Measurements from ENCODE around the gene SNRNP200. TPM values are rescaled to one million over a fixed set of nuclear protein-coding genes. Genes with fewer than 3 reads are reported as not detected.

The SNRNP200 gene
- total RNA-seq, 1 experiment from 2014 or later: 68.1 TPM

DNA sequence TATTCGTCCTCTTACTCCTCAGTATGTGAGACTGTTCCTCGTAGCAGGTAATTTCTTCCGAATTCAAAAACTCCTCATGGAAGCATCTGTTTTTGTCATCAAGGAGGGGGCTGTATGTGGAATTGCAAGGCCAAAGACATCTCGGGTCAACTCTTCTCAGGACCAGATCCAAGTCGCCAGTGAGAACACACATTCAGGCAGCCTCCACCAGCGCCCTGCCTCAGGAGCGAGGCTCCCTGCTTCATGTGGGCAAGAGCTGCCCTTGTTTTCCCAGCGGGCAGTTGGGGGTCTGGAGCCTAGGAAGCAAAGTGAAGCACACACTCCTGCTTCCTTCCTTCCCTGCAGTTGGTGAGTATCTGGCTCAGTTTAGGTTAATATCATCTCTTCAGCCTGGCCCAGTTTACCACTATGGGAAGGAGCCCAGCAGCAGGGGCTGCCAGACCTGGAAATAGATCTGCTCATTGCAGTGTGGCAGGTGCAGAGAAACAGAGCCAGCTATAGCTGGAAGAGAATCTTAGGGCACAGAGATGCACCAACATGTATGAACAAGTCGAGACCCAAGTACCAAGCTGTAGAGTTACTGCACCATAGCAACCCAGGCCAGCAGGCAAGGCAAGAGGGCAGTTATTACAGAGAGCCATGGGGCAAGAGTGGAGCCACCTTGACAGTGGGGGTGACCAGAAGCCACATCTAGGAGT, 64.9 kb downstream of the SNRNP200 start:
- no peak for DNase-seq
- peak overlapping the region; percentile 13; the same call in 1 of the 2 replicates for H3K4me3 ChIP-seq (ENCODE audit: low read length)
- H3K27ac ChIP-seq (ENCODE audit: low read length): peak overlapping the region; percentile 86
- H3K9me2 ChIP-seq (replicated peaks; ENCODE audit: insufficient read depth, low read length): no peaks in the 10 kb centered on the region
- H3K27me3 ChIP-seq (ENCODE audit: low read length): no peaks in the 10 kb centered on the region
- peak overlapping the region; percentile 43 for H3K9ac ChIP-seq (ENCODE audit: low read length)
- H3K79me2 ChIP-seq (ENCODE audit: low read length): no peaks in the 10 kb centered on the region
- no peaks in the 10 kb centered on the region for H4K20me1 ChIP-seq (ENCODE audit: insufficient read depth, low read depth, low read length)
- H3K4me1 ChIP-seq (ENCODE audit: low read length): peaks cover 27% of the 10 kb centered on the region
- H3K9me3 ChIP-seq (ENCODE audit: low read length): no peaks in the 10 kb centered on the region
- H3K4me2 ChIP-seq (ENCODE audit: low read depth, low read length, poor library complexity, severe bottlenecking): peak overlapping the region; percentile 61
- no peaks in the 10 kb centered on the region for H3K36me3 ChIP-seq (ENCODE audit: insufficient read depth, low read length)
- no peak overlapping the region for H2AFZ ChIP-seq (ENCODE audit: low read length)

DNA sequence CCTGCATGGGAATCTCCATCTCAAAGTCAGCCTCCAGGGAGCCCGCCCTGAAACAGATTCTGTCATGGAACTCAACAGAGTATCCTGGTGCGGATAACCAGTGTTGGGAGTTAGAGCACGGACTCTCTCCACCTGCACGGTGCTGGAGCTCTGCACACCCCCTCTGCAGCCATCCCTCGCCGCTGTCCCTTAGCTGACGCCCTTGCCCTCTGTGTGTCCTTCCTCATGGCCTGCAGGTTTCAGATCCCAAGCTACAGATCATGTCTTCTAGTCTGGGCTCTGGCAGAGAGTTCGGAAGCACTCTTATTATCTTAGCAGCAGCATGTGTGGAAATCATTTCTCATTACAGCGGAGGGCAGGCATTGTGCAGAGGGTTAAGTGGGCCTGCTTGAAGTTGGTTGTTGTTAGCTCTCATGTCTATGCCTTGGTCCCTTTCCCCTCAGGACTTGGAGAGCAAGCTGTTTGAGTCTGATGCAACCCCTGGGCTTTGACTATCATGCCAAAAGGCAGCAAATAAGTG, 65.5 kb downstream of the SNRNP200 start:
- Histone ChIP-seq H3K4me1 (ENCODE audit: low read length) (peaks cover 27% of the 10 kb centered on the region), H4K20me1 (ENCODE audit: insufficient read depth, low read depth, low read length) (no peaks in the 10 kb centered on the region), H3K36me3 (ENCODE audit: insufficient read depth, low read length) (no peaks in the 10 kb centered on the region), H3K9ac (ENCODE audit: low read length) (no peak overlapping the region), H3K27ac (ENCODE audit: low read length) (peak overlapping the region; percentile 86; the same call in 1 of the 2 replicates), H3K9me2 (replicated peaks; ENCODE audit: insufficient read depth, low read length) (no peaks in the 10 kb centered on the region), H2AFZ (ENCODE audit: low read length) (no peak overlapping the region), H3K9me3 (ENCODE audit: low read length) (no peaks in the 10 kb centered on the region), H3K4me2 (ENCODE audit: low read depth, low read length, poor library complexity, severe bottlenecking) (no peak overlapping the region), H3K79me2 (ENCODE audit: low read length) (no peaks in the 10 kb centered on the region), H3K4me3 (ENCODE audit: low read length) (no peak overlapping the region), H3K27me3 (ENCODE audit: low read length) (no peaks in the 10 kb centered on the region)
- no peak for DNase-seq

GRCh38 chr2:96239091-96239490, 66.3 kb downstream of the SNRNP200 start:
- Histone ChIP-seq H3K4me3 (ENCODE audit: low read length) (no peak overlapping the region), H3K9ac (ENCODE audit: low read length) (no peak overlapping the region), H3K4me2 (ENCODE audit: low read depth, low read length, poor library complexity, severe bottlenecking) (no peak overlapping the region), H4K20me1 (ENCODE audit: insufficient read depth, low read depth, low read length) (no peaks in the 10 kb centered on the region), H3K79me2 (ENCODE audit: low read length) (no peaks in the 10 kb centered on the region), H3K27me3 (ENCODE audit: low read length) (no peaks in the 10 kb centered on the region), H2AFZ (ENCODE audit: low read length) (no peak overlapping the region), H3K36me3 (ENCODE audit: insufficient read depth, low read length) (no peaks in the 10 kb centered on the region), H3K27ac (ENCODE audit: low read length) (no peak overlapping the region), H3K4me1 (ENCODE audit: low read length) (peaks cover 33% of the 10 kb centered on the region), H3K9me2 (replicated peaks; ENCODE audit: insufficient read depth, low read length) (no peaks in the 10 kb centered on the region), H3K9me3 (ENCODE audit: low read length) (no peaks in the 10 kb centered on the region)
- no peak for DNase-seq

DNA sequence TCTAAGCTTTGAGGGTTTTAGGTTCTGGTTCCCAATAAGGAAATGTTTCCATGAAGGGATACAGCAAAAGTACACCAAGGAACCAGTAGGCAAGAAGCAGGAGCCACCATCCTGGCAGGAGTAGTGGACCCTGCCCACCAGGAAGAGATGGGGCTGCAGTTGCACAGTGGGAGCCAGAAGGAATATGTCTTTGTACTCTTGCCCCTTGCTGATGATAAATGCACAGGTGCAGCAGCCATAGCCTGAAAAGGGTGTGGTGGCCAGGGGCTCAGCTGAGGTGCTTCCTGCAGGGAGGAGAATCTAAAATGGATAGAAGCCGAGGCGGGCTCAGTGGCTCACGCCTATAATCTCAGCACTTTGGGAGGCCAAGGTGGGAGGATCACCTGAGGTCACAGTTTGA, 67.1 kb downstream of the SNRNP200 start:
- Histone ChIP-seq H3K79me2 (ENCODE audit: low read length) (0 out of 2 replicates have a peak, but pooled peaks cover 3% of the 10 kb centered on the region), H3K4me2 (ENCODE audit: low read depth, low read length, poor library complexity, severe bottlenecking) (no peak overlapping the region), H3K36me3 (ENCODE audit: insufficient read depth, low read length) (no peaks in the 10 kb centered on the region), H3K4me1 (ENCODE audit: low read length) (peaks cover 41% of the 10 kb centered on the region), H2AFZ (ENCODE audit: low read length) (no peak overlapping the region), H3K4me3 (ENCODE audit: low read length) (no peak overlapping the region), H3K9me2 (replicated peaks; ENCODE audit: insufficient read depth, low read length) (no peaks in the 10 kb centered on the region), H3K27me3 (ENCODE audit: low read length) (no peaks in the 10 kb centered on the region), H3K9ac (ENCODE audit: low read length) (no peak overlapping the region), H3K9me3 (ENCODE audit: low read length) (no peaks in the 10 kb centered on the region), H3K27ac (ENCODE audit: low read length) (no peak overlapping the region), H4K20me1 (ENCODE audit: insufficient read depth, low read depth, low read length) (no peaks in the 10 kb centered on the region)
- no peak for DNase-seq

GRCh38 chr2:96236882-96237281, 68.5 kb downstream of the SNRNP200 start:
- 0 out of 2 replicates have a peak, but pooled peaks cover 3% of the 10 kb centered on the region for H3K79me2 ChIP-seq (ENCODE audit: low read length)
- no peak for DNase-seq
- no peak overlapping the region for H2AFZ ChIP-seq (ENCODE audit: low read length)
- H4K20me1 ChIP-seq (ENCODE audit: insufficient read depth, low read depth, low read length): no peaks in the 10 kb centered on the region
- H3K9me2 ChIP-seq (replicated peaks; ENCODE audit: insufficient read depth, low read length): no peaks in the 10 kb centered on the region
- H3K4me3 ChIP-seq (ENCODE audit: low read length): no peak overlapping the region
- H3K4me2 ChIP-seq (ENCODE audit: low read depth, low read length, poor library complexity, severe bottlenecking): no peak overlapping the region
- H3K27me3 ChIP-seq (ENCODE audit: low read length): no peaks in the 10 kb centered on the region
- H3K4me1 ChIP-seq (ENCODE audit: low read length): peaks cover 37% of the 10 kb centered on the region
- no peaks in the 10 kb centered on the region for H3K36me3 ChIP-seq (ENCODE audit: insufficient read depth, low read length)
- no peak overlapping the region for H3K27ac ChIP-seq (ENCODE audit: low read length)
- no peaks in the 10 kb centered on the region for H3K9me3 ChIP-seq (ENCODE audit: low read length)
- H3K9ac ChIP-seq (ENCODE audit: low read length): no peak overlapping the region

GRCh38 chr2:96233880-96234316, 71.4 kb downstream of the SNRNP200 start:
- Histone ChIP-seq H3K9ac (ENCODE audit: low read length) (peak overlapping the region; percentile 26; the same call in 1 of the 2 replicates), H4K20me1 (ENCODE audit: insufficient read depth, low read depth, low read length) (no peaks in the 10 kb centered on the region), H3K36me3 (ENCODE audit: insufficient read depth, low read length) (no peaks in the 10 kb centered on the region), H3K9me3 (ENCODE audit: low read length) (no peaks in the 10 kb centered on the region), H3K4me2 (ENCODE audit: low read depth, low read length, poor library complexity, severe bottlenecking) (peak overlapping the region; percentile 16), H3K79me2 (ENCODE audit: low read length) (peaks cover 13% of the 10 kb centered on the region), H3K9me2 (replicated peaks; ENCODE audit: insufficient read depth, low read length) (no peaks in the 10 kb centered on the region), H3K27ac (ENCODE audit: low read length) (peak overlapping the region; percentile 57), H3K4me3 (ENCODE audit: low read length) (no peak overlapping the region), H3K27me3 (ENCODE audit: low read length) (no peaks in the 10 kb centered on the region), H2AFZ (ENCODE audit: low read length) (peak overlapping the region; percentile 12; the same call in 1 of the 2 replicates), H3K4me1 (ENCODE audit: low read length) (peaks cover 21% of the 10 kb centered on the region)
- DNase-seq: peak; percentile 65

- peak overlapping the region; percentile 16 for H3K4me2 ChIP-seq (ENCODE audit: low read depth, low read length, poor library complexity, severe bottlenecking)
- peaks cover 18% of the 10 kb centered on the region for H3K79me2 ChIP-seq (ENCODE audit: low read length)
- no peak overlapping the region; the same call in 1 of the 2 replicates for H2AFZ ChIP-seq (ENCODE audit: low read length)
- no peaks in the 10 kb centered on the region for H4K20me1 ChIP-seq (ENCODE audit: insufficient read depth, low read depth, low read length)
- H3K9ac ChIP-seq (ENCODE audit: low read length): 0 out of 2 replicates have a peak overlapping the region, but pooled peaks have one; percentile 26
- H3K4me3 ChIP-seq (ENCODE audit: low read length): no peak overlapping the region
- DNase-seq: no peak
- H3K27ac ChIP-seq (ENCODE audit: low read length): peak overlapping the region; percentile 57
- no peaks in the 10 kb centered on the region for H3K36me3 ChIP-seq (ENCODE audit: insufficient read depth, low read length)
- no peaks in the 10 kb centered on the region for H3K9me2 ChIP-seq (replicated peaks; ENCODE audit: insufficient read depth, low read length)
- no peaks in the 10 kb centered on the region for H3K9me3 ChIP-seq (ENCODE audit: low read length)
- peaks cover 24% of the 10 kb centered on the region for H3K4me1 ChIP-seq (ENCODE audit: low read length)
- H3K27me3 ChIP-seq (ENCODE audit: low read length): no peaks in the 10 kb centered on the region
Measured at GRCh38 chr2:96233436-96233835, 71.9 kb downstream of the SNRNP200 start.

DNA sequence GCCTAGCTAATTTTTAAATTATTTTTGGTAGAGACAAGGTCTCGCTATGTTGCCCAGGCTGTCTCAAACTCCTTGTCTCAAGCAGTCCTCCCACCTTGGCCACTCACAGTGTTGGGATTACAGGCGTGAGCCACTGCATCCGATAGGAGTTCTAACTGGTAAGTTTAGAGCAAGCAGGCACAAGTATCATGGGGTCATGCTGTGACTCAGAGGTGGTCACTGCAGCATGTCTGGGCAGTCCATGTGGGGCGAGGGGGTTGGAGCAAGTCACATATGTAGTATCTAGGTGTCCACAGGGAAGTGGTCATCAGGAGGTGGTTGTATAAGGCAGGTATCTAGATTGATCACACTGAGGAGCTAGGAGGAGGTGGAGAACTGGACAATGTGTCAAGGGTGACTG, 74.0 kb downstream of the SNRNP200 start:
- Histone ChIP-seq H3K4me1 (ENCODE audit: low read length) (peaks cover 24% of the 10 kb centered on the region), H3K27me3 (ENCODE audit: low read length) (no peaks in the 10 kb centered on the region), H3K9me2 (replicated peaks; ENCODE audit: insufficient read depth, low read length) (no peaks in the 10 kb centered on the region), H2AFZ (ENCODE audit: low read length) (no peak overlapping the region), H3K9me3 (ENCODE audit: low read length) (no peaks in the 10 kb centered on the region), H3K27ac (ENCODE audit: low read length) (no peak overlapping the region), H4K20me1 (ENCODE audit: insufficient read depth, low read depth, low read length) (no peaks in the 10 kb centered on the region), H3K9ac (ENCODE audit: low read length) (no peak overlapping the region), H3K36me3 (ENCODE audit: insufficient read depth, low read length) (no peaks in the 10 kb centered on the region), H3K79me2 (ENCODE audit: low read length) (peaks cover 26% of the 10 kb centered on the region), H3K4me2 (ENCODE audit: low read depth, low read length, poor library complexity, severe bottlenecking) (no peak overlapping the region), H3K4me3 (ENCODE audit: low read length) (no peak overlapping the region)
- DNase-seq: no peak

Measured in Karpas-422 (cell line).